DMS53 treated with DMSO at 0.1 percent for 48 hours (cell line): Measurements from ENCODE around the gene TRIM40.
A peak's percentile ranks its signal among the peaks of the same experiment; 100 is the strongest.

ENCODE experiments used
- DNase-seq: peaks from one replicate; lab custom pipeline; 2025; ENCODE audit not compliant: unreplicated experiment; lab: John Stamatoyannopoulos, UW

The TRIM40 gene

GRCh38 chr6:30135757-30136156, at the start of gene TRIM40:
TRIM40 (plus strand) TSS chr6:30136140; CDS start chr6:30137037, 897 bp downstream.
- no peak for DNase-seq

GRCh38 chr6:30087876-30088275, 48.1 kb upstream of the TRIM40 start:
- DNase-seq = no peak

GRCh38 chr6:30091577-30092381, 44.2 kb upstream of the TRIM40 start:
- DNase-seq = no peak

GRCh38 chr6:30092852-30093543, 42.9 kb upstream of the TRIM40 start:
- DNase-seq = no peak

GRCh38 chr6:30093951-30094661, 41.8 kb upstream of the TRIM40 start:
- no peak for DNase-seq

GRCh38 chr6:30096829-30097228, 39.1 kb upstream of the TRIM40 start:
- DNase-seq = no peak

GRCh38 chr6:30097902-30098768, 37.8 kb upstream of the TRIM40 start:
- DNase-seq = no peak

- no peak for DNase-seq
Measured at GRCh38 chr6:30100154-30100553, 35.8 kb upstream of the TRIM40 start.

- peak; percentile 50 for DNase-seq
Measured at GRCh38 chr6:30100585-30101443, 35.1 kb upstream of the TRIM40 start.

GRCh38 chr6:30101444-30102413, 34.2 kb upstream of the TRIM40 start:
- DNase-seq = peak; percentile 89

- no peak for DNase-seq
Measured at GRCh38 chr6:30102414-30102969, 33.4 kb upstream of the TRIM40 start.

- DNase-seq = peak; percentile 73
Measured at GRCh38 chr6:30102970-30103871, 32.7 kb upstream of the TRIM40 start.

GRCh38 chr6:30103872-30104179, 32.1 kb upstream of the TRIM40 start:
- DNase-seq = no peak

- no peak for DNase-seq
Measured at GRCh38 chr6:30104661-30105060, 31.3 kb upstream of the TRIM40 start.

- no peak for DNase-seq
Measured at GRCh38 chr6:30111266-30111856, 24.6 kb upstream of the TRIM40 start.

GRCh38 chr6:30112402-30112994, 23.4 kb upstream of the TRIM40 start:
- DNase-seq = no peak
